Ishikawa (cell line): ENCODE data around the gene SMIM1.

ENCODE experiments used
- CEBPB ChIP-seq: IDR thresholded peaks from 2 replicates; pipeline ENCODE4 v1.6.1; 2012
- CREB1 ChIP-seq: IDR thresholded peaks from 2 replicates; pipeline ENCODE4 v1.6.1; 2012; ENCODE audit warnings: low read depth
- EGR1 ChIP-seq: IDR thresholded peaks from 2 replicates; pipeline ENCODE4 v1.6.1; 2012
- EP300 ChIP-seq: IDR thresholded peaks from 2 replicates; pipeline ENCODE4 v1.6.1; 2012; ENCODE audit warnings: borderline replicate concordance
- FOXM1 ChIP-seq: IDR thresholded peaks from 2 replicates; pipeline ENCODE4 v1.6.1; 2012; ENCODE audit warnings: low read depth, borderline replicate concordance
- MAX ChIP-seq: IDR thresholded peaks from 2 replicates; pipeline ENCODE4 v1.6.1; 2012
- NFIC ChIP-seq: IDR thresholded peaks from 2 replicates; pipeline ENCODE4 v1.6.1; 2012
- RAD21 ChIP-seq: IDR thresholded peaks from 2 replicates; pipeline ENCODE4 v1.6.1; 2012; ENCODE audit warnings: low read depth
- TAF1 ChIP-seq: IDR thresholded peaks from 2 replicates; pipeline ENCODE4 v1.6.1; 2012; ENCODE audit warnings: low read depth, mild to moderate bottlenecking
- TCF12 ChIP-seq: IDR thresholded peaks from 2 replicates; pipeline ENCODE4 v1.6.1; 2012; ENCODE audit warnings: low read depth
- TEAD4 ChIP-seq: IDR thresholded peaks from 2 replicates; pipeline ENCODE4 v1.6.1; 2012
- USF1 ChIP-seq: IDR thresholded peaks from 2 replicates; pipeline ENCODE4 v1.6.1; 2012
- YY1 ChIP-seq: IDR thresholded peaks from 2 replicates; pipeline ENCODE4 v1.6.1; 2012; ENCODE audit warnings: low read depth
- ZBTB7A ChIP-seq: IDR thresholded peaks from 2 replicates; pipeline ENCODE4 v1.6.1; 2012; ENCODE audit warnings: low read depth
- TF ChIP-seq, protein P1 (sequence below): IDR thresholded peaks from 2 replicates; pipeline ENCODE4 v1.6.1; 2012; ENCODE audit warnings: low read depth, mild to moderate bottlenecking

Gene SMIM1

DNA sequence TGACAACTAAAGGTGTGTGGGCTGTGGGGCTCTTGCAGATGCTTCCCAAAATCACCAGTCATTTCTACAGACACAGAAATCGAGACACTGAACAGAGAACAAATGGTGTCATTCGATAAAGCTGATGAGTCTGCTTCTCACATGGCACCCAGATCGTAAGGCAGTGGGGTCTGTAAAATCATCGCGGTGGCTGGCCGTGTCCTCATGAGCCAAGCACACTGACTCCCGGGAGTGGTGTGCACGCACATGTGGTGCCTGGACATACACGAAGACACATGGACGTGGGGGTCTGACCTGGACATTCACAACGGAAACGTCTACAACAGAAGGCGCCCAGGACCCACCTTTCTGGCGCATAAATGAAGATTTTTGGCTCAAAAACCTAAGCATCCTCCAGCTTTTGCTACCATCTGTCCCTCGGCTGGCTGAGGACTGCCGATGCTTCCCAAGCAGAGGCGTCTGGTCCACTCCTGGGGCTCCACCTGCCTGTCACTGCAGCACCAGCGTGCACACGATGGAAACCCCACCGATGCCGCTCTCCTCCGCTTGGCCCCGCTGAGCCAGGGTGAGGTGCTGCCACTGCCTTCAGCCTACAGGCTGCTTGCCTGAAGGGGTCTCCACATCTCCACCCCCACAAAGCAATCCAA lies 6.8 kb downstream of the SMIM1 start:
- TF ChIP-seq TCF12 (no peak), ZBTB7A (no peak), CREB1 (no peak), CEBPB (no peak), TEAD4 (no peak), TAF1 (no peak), MAX (no peak), FOXM1 (no peak)
- TF ChIP-seq, protein P1, sequence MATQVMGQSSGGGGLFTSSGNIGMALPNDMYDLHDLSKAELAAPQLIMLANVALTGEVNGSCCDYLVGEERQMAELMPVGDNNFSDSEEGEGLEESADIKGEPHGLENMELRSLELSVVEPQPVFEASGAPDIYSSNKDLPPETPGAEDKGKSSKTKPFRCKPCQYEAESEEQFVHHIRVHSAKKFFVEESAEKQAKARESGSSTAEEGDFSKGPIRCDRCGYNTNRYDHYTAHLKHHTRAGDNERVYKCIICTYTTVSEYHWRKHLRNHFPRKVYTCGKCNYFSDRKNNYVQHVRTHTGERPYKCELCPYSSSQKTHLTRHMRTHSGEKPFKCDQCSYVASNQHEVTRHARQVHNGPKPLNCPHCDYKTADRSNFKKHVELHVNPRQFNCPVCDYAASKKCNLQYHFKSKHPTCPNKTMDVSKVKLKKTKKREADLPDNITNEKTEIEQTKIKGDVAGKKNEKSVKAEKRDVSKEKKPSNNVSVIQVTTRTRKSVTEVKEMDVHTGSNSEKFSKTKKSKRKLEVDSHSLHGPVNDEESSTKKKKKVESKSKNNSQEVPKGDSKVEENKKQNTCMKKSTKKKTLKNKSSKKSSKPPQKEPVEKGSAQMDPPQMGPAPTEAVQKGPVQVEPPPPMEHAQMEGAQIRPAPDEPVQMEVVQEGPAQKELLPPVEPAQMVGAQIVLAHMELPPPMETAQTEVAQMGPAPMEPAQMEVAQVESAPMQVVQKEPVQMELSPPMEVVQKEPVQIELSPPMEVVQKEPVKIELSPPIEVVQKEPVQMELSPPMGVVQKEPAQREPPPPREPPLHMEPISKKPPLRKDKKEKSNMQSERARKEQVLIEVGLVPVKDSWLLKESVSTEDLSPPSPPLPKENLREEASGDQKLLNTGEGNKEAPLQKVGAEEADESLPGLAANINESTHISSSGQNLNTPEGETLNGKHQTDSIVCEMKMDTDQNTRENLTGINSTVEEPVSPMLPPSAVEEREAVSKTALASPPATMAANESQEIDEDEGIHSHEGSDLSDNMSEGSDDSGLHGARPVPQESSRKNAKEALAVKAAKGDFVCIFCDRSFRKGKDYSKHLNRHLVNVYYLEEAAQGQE = no peak

GRCh38 chr1:3779912-3780416 lies 7.4 kb downstream of the SMIM1 start:
- TF ChIP-seq FOXM1 = no peak
- TF ChIP-seq, protein P1 = no peak
- TF ChIP-seq NFIC = no peak
- no peak for TF ChIP-seq RAD21
- no peak for TF ChIP-seq EP300
- TF ChIP-seq CEBPB = no peak
- TF ChIP-seq CREB1 = no peak
- TF ChIP-seq TEAD4 = no peak
- no peak for TF ChIP-seq USF1
- no peak for TF ChIP-seq EGR1
- TF ChIP-seq TCF12 = no peak
- no peak for TF ChIP-seq ZBTB7A
- no peak for TF ChIP-seq YY1
- no peak for TF ChIP-seq TAF1
- TF ChIP-seq MAX = no peak

DNA sequence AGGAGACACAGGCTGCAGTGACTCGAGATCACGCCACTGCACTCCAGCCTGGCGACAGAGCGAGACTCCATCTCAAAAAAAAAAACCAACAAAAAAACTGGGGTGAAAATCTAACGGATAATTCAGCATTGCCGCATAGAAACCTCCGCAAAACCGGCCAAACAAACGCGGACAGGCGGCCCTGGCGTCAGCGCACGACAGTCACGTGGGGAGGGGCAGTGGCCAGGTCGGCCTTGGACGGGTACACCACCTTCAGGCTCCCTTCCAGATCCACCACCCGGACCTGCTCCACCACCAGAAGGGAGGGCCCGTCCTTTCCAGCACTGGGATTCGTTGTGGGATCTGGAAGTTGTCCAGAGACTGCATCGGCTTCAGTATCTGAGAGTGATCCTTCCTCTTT lies 8.4 kb downstream of the SMIM1 start:
- TF ChIP-seq MAX (no peak), EP300 (no peak), USF1 (no peak), YY1 (no peak), TCF12 (no peak), TEAD4 (no peak), EGR1 (no peak), TAF1 (no peak), CREB1 (no peak), RAD21 (no peak)
- TF ChIP-seq, protein P1 = no peak
